ENCODE results near the gene SLC44A4.

The SLC44A4 gene

DNA sequence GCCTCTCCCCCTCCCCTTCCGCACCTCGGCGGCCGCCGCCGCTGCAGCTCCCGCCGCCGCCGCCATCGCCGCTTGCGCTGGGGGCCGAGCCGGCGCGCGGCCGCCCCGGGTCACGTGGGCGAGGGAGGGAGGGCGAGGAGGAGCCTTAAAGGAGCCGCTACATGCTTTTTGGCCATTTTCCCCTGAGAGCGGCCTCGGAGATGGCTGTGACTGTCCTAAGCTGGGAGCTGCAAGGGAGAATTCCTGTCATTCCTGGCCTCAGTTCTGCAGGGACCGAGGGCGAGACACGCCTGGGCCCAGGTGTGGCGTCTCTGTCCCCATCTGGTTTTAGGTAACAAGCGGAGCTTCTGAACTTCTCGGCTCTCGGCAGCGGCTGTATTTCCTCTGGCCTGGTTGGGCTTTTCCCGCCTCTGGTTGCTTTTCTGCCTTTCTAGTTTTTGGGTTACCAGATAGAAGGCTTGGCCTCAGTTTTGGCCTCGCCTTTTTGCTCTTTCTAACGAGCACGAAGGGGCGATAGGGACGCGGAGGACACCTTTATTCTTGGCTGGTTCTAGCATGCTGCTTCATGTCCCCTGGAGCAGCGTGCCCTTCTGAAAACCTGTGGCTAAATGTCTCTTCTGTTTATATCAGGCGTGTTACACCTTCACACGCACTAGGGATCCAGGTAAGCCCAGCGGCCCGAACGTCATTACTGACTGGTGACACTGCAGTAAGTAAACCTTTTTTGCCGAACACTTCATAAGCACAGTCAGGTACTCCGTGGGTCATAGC is 19.0 kb upstream of the SLC44A4 start, which contains the start of gene EHMT2:
EHMT2 (minus strand) TSS at position 87 of the 771 bp plus-strand sequence; CDS start at position 66, 21 bp downstream.
- Histone ChIP-seq H3K27ac (peak within 1 kb of the TSS; percentile 83), H3K9ac (ENCODE audit: insufficient read length) (peak within 1 kb of the TSS; percentile 89), H3K4me3 (peak within 1 kb of the TSS; percentile 97), H3K36me3 (ENCODE audit: insufficient read depth, low read length) (peaks cover 30% of the 10 kb centered on the region), H3K9me3 (ENCODE audit: low read depth, low read length) (no peaks in the 10 kb centered on the region)
- DNase-seq (ENCODE audit: low read depth, low spot score), result no peak
- TF ChIP-seq EZH2 (IDR thresholded peaks at IDR 0.05) (no peak), POLR2AphosphoS5 (IDR thresholded peaks at IDR 0.05; ENCODE audit: borderline replicate concordance, low read depth, low read length) (peak; percentile 86), FOXP2 (optimal IDR thresholded peaks at IDR 0.05; ENCODE audit: control extremely low read depth, extremely low read length, insufficient read depth) (no peak)

GRCh38 chr6:31896856-31897611 is 18.2 kb upstream of the SLC44A4 start:
- Histone ChIP-seq H3K4me3 (peak overlapping the region; percentile 97), H3K9me3 (ENCODE audit: low read depth, low read length) (no peaks in the 10 kb centered on the region), H3K36me3 (ENCODE audit: insufficient read depth, low read length) (peaks cover 38% of the 10 kb centered on the region), H3K27ac (peak overlapping the region; percentile 9; the same call in 1 of the 2 replicates), H3K9ac (ENCODE audit: insufficient read length) (peak overlapping the region; percentile 89)
- DNase-seq (ENCODE audit: low read depth, low spot score), result no peak
- TF ChIP-seq POLR2AphosphoS5 (IDR thresholded peaks at IDR 0.05; ENCODE audit: borderline replicate concordance, low read depth, low read length), result no peak
- no peak for TF ChIP-seq EZH2 (IDR thresholded peaks at IDR 0.05)
- no peak for TF ChIP-seq FOXP2 (optimal IDR thresholded peaks at IDR 0.05; ENCODE audit: control extremely low read depth, extremely low read length, insufficient read depth)

DNA sequence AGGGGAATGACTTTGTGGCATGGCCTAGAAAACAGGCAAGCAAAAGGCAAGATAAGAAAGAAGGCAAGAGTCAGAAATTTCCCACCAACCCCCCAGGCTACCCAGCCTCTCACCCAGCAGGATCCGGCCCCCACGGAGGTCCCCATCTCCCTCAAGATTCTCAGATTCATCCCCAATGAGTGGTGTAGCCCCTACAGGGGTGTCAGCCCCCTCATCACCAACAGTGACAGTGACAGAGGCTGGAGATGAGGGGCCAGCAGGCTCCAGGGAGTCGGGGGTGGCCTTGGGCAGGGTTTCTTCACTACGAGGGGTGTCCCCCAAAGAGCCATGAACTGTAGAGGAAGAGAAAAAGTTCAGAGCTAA is 17.7 kb upstream of the SLC44A4 start:
- peak overlapping the region; percentile 9; the same call in 1 of the 2 replicates for H3K27ac ChIP-seq

GRCh38 chr6:31892821-31893220 is 14.0 kb upstream of the SLC44A4 start:
- no peak for DNase-seq (ENCODE audit: low read depth, low spot score)
- Histone ChIP-seq H3K9ac (ENCODE audit: insufficient read length) (no peak overlapping the region), H3K36me3 (ENCODE audit: insufficient read depth, low read length) (peaks cover 71% of the 10 kb centered on the region), H3K27ac (no peak overlapping the region), H3K4me3 (no peak overlapping the region), H3K9me3 (ENCODE audit: low read depth, low read length) (no peaks in the 10 kb centered on the region)
- no peak for TF ChIP-seq EZH2 (IDR thresholded peaks at IDR 0.05)
- no peak for TF ChIP-seq POLR2AphosphoS5 (IDR thresholded peaks at IDR 0.05; ENCODE audit: borderline replicate concordance, low read depth, low read length)
- no peak for TF ChIP-seq FOXP2 (optimal IDR thresholded peaks at IDR 0.05; ENCODE audit: control extremely low read depth, extremely low read length, insufficient read depth)

More for the DNA sequence above, 17.7 kb upstream of the SLC44A4 start:
- H3K36me3 ChIP-seq (ENCODE audit: insufficient read depth, low read length), result peaks cover 44% of the 10 kb centered on the region
- no peaks in the 10 kb centered on the region for H3K9me3 ChIP-seq (ENCODE audit: low read depth, low read length)
- H3K4me3 ChIP-seq, result peak overlapping the region; percentile 97
- TF ChIP-seq FOXP2 (optimal IDR thresholded peaks at IDR 0.05; ENCODE audit: control extremely low read depth, extremely low read length, insufficient read depth) (no peak), EZH2 (IDR thresholded peaks at IDR 0.05) (no peak), POLR2AphosphoS5 (IDR thresholded peaks at IDR 0.05; ENCODE audit: borderline replicate concordance, low read depth, low read length) (no peak)
- peak overlapping the region; percentile 89 for H3K9ac ChIP-seq (ENCODE audit: insufficient read length)
- DNase-seq (ENCODE audit: low read depth, low spot score), result no peak

GRCh38 chr6:31889331-31889972 is 10.7 kb upstream of the SLC44A4 start:
- no peak overlapping the region for H3K27ac ChIP-seq
- no peak overlapping the region for H3K4me3 ChIP-seq
- no peaks in the 10 kb centered on the region for H3K9me3 ChIP-seq (ENCODE audit: low read depth, low read length)
- peaks cover 85% of the 10 kb centered on the region for H3K36me3 ChIP-seq (ENCODE audit: insufficient read depth, low read length)
- H3K9ac ChIP-seq (ENCODE audit: insufficient read length), result no peak overlapping the region
- no peak for DNase-seq (ENCODE audit: low read depth, low spot score)
- TF ChIP-seq POLR2AphosphoS5 (IDR thresholded peaks at IDR 0.05; ENCODE audit: borderline replicate concordance, low read depth, low read length), result no peak
- no peak for TF ChIP-seq FOXP2 (optimal IDR thresholded peaks at IDR 0.05; ENCODE audit: control extremely low read depth, extremely low read length, insufficient read depth)
- no peak for TF ChIP-seq EZH2 (IDR thresholded peaks at IDR 0.05)

DNA sequence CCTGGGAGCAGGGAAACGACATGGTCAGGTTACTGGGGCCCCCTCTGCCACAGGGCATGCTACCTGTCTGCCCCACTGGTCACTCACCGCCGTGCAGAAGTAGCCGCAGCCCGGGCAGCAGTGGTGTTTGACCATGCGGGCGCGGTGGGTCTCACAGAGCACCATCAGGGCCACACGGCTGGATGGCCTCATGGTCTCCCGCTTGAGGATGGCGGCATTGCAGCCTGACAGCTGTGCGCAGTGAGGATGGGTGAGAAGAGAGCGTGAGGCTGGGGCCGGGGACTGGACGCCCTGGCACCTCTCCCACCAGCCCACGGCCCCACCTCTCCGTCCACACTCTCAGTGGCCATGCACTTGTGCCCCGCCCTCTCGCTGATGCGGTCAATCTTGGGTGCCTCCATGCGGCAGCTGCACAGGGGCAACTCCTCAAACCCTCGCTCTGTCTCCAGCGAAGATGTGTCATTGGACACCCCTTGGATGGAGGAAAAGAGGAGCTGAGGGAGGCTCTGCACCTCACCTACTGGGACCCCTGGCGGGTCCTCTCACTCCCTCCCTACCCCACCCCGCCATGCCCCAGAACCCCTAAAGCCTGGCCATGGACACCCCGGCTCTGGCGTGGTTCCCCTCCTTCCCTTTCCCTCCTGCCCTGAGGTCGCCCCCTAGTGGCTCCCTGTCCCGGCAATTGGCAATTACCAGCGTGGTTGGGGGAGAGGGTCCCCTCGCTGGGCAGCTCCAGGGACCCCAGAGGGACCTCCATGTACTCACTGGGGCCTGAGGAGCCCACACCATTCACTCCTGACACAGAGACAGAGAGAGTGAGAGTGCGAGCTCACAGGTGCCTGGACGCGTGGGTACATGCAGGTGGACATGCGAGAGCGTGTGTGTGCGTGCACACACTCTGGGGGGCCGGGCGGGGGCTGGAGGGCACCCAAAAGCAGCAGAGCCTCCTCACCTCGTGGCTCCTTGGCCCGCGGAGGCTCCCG is 9.8 kb upstream of the SLC44A4 start:
- no peak overlapping the region for H3K4me3 ChIP-seq
- H3K9ac ChIP-seq (ENCODE audit: insufficient read length), result no peak overlapping the region
- peaks cover 89% of the 10 kb centered on the region for H3K36me3 ChIP-seq (ENCODE audit: insufficient read depth, low read length)
- DNase-seq (ENCODE audit: low read depth, low spot score), result no peak
- no peaks in the 10 kb centered on the region for H3K9me3 ChIP-seq (ENCODE audit: low read depth, low read length)
- H3K27ac ChIP-seq, result no peak overlapping the region
- TF ChIP-seq EZH2 (IDR thresholded peaks at IDR 0.05), result no peak
- no peak for TF ChIP-seq POLR2AphosphoS5 (IDR thresholded peaks at IDR 0.05; ENCODE audit: borderline replicate concordance, low read depth, low read length)
- TF ChIP-seq FOXP2 (optimal IDR thresholded peaks at IDR 0.05; ENCODE audit: control extremely low read depth, extremely low read length, insufficient read depth), result no peak
